ENCODE measurements around the gene CDH23.

Gene CDH23

GRCh38 chr10:71857934-71858890 is 461.5 kb downstream of the CDH23 start:
- DNase-seq (ENCODE audit: low read depth) = no peak

GRCh38 chr10:71860243-71861029 is 463.7 kb downstream of the CDH23 start:
- DNase-seq (ENCODE audit: low read depth) = peak; percentile 100

GRCh38 chr10:71863203-71863602 is 466.5 kb downstream of the CDH23 start:
- no peak for DNase-seq (ENCODE audit: low read depth)

GRCh38 chr10:71864911-71865361 is 468.2 kb downstream of the CDH23 start:
- DNase-seq (ENCODE audit: low read depth) = peak; percentile 71
